Motor neuron (in vitro differentiated cells): Measurements from ENCODE around the gene OR52H1. TPM values are rescaled to one million over a fixed set of nuclear protein-coding genes. Genes with fewer than 3 reads are reported as not detected.

Experiments used
- total RNA-seq, 8 experiments: library from RNA; unstranded; fragments of 300-600 nt; gene quantifications; 2 replicates each; pipeline versions ENCODE4 v1.2.3 to v1.2.4, GENCODE V29; 2022

OR52H1 gene
- total RNA-seq, 8 experiments from 2014 or later: 0.17 to 0.87 (median 0.47) TPM; not detected in 1

Other genes starting within 250 kb of the OR52H1 start
- under 1 TPM in 3 of 8 experiments, not detected in 5; 0.52 to 0.90 (median 0.61) TPM for gene OR51B4, start 246.6 kb downstream of the OR52H1 start, total RNA-seq
- gene OR51B2, start 224.2 kb downstream of the OR52H1 start, total RNA-seq: under 1 TPM in 2 of 8 experiments, not detected in 6; 0.23 to 0.36 TPM
- gene OR51B5, start 205.0 kb downstream of the OR52H1 start, total RNA-seq: under 1 TPM in 6 of 8 experiments, not detected in 2; 0.25 to 0.92 (median 0.51) TPM
- gene OR51B6, start 197.0 kb downstream of the OR52H1 start, total RNA-seq: under 1 TPM in 4 of 8 experiments, not detected in 4; 0.21 to 0.55 (median 0.32) TPM
- gene OR51M1, start 164.7 kb downstream of the OR52H1 start, total RNA-seq: under 1 TPM in 7 of 8 experiments, not detected in 1; 0.05 to 0.66 (median 0.20) TPM
- gene OR51Q1, start 126.4 kb downstream of the OR52H1 start, total RNA-seq: 1 to 10 TPM in 1 of 8 experiments, under 1 TPM in 4, not detected in 3; 0.11 to 1.2 (median 0.46) TPM
- under 1 TPM in 4 of 8 experiments, not detected in 4; 0.16 to 0.66 (median 0.49) TPM for gene OR51I1, start 107.0 kb downstream of the OR52H1 start, total RNA-seq
- gene OR51I2, start 99.2 kb downstream of the OR52H1 start, total RNA-seq: under 1 TPM in 6 of 8 experiments, not detected in 2; 0.11 to 0.47 (median 0.16) TPM
- under 1 TPM in 5 of 8 experiments, not detected in 3; 0.22 to 0.57 (median 0.40) TPM for gene OR52D1, start 59.9 kb downstream of the OR52H1 start, total RNA-seq
- under 1 TPM in 7 of 8 experiments, not detected in 1; 0.11 to 0.52 (median 0.23) TPM for gene UBQLN3, start 38.6 kb downstream of the OR52H1 start, total RNA-seq
- gene UBQLNL, start 31.8 kb downstream of the OR52H1 start, total RNA-seq: under 1 TPM; 0.15 to 0.73 (median 0.33) TPM
- 1 to 10 TPM in 2 of 8 experiments, under 1 TPM in 3, not detected in 3; 0.25 to 1.4 (median 0.67) TPM for gene OR52B6, start 32.3 kb upstream of the OR52H1 start, total RNA-seq
- 1 to 10 TPM; 1.2 to 9.0 (median 2.1) TPM for gene TRIM6, start 48.1 kb upstream of the OR52H1 start, total RNA-seq
- gene TRIM34, start 76.5 kb upstream of the OR52H1 start, total RNA-seq: 1 to 10 TPM in 4 of 8 experiments, under 1 TPM in 4; 0.16 to 9.7 (median 2.2) TPM
- 10 to 100 TPM; 13.4 to 60.6 (median 23.7) TPM for gene TRIM5, start 136.5 kb upstream of the OR52H1 start, total RNA-seq
- 100 to 1,000 TPM in 4 of 8 experiments, 10 to 100 TPM in 4; 31.4 to 246 (median 75.3) TPM for gene TRIM22, start 141.2 kb upstream of the OR52H1 start, total RNA-seq
- under 1 TPM in 6 of 8 experiments, not detected in 2; 0.08 to 0.43 (median 0.18) TPM for gene OR56B1, start 187.9 kb upstream of the OR52H1 start, total RNA-seq
- under 1 TPM in 7 of 8 experiments, not detected in 1; 0.21 to 0.81 (median 0.38) TPM for gene OR52N4, start 205.7 kb upstream of the OR52H1 start, total RNA-seq
- under 1 TPM in 2 of 8 experiments, not detected in 6; 0.05 to 0.47 TPM for gene OR52N5, start 234.8 kb upstream of the OR52H1 start, total RNA-seq
- under 1 TPM in 1 of 8 experiments, not detected in 7; 0.19 TPM for gene OR52N1, start 242.7 kb upstream of the OR52H1 start, total RNA-seq